Small intestine (tissue), 7 donors: ENCODE measurements around the gene KLHL35. TPM values are rescaled to one million over a fixed set of nuclear protein-coding genes. Genes with fewer than 3 reads are reported as not detected.
"Not testable (repeated sequence)": the region's sequence is repeated elsewhere in the genome, so short reads cannot be mapped to it uniquely, and the experiment has no call there.

Experiments used
- DNase-seq, 2 donors: peaks; one replicate each; pipeline versions ENCODE4 v3.0.0 to v3.0.0-alpha.2; 2013
- FAIRE-seq: peaks from 2 replicates; lab custom pipeline; 2012; peaks lifted over from hg19 to GRCh38; lab: Jason Lieb, UNC
- H3K27ac ChIP-seq, 3 donors: one replicate each; pipeline ENCODE4 v1.5.1; 2013; ENCODE audit warnings: low read length in 2 of 3, mild to moderate bottlenecking in 2 of 3, control low read depth in 1 of 3, inconsistent platforms in 1 of 3, low read depth in 1 of 3, moderate library complexity in 1 of 3
- H3K27me3 ChIP-seq, 3 donors: one replicate each; pipeline ENCODE4 v1.6.1; 2013; ENCODE audit warnings: low read length in 3 of 3, inconsistent platforms in 1 of 3; ENCODE audit not compliant: control insufficient read depth in 3 of 3, insufficient read depth in 3 of 3
- H3K36me3 ChIP-seq, 3 donors: one replicate each; pipeline ENCODE4 v1.6.1; 2013; ENCODE audit warnings: low read length in 3 of 3, inconsistent platforms in 1 of 3, low read depth in 1 of 3, mild to moderate bottlenecking in 1 of 3, moderate library complexity in 1 of 3; ENCODE audit not compliant: control insufficient read depth in 3 of 3, insufficient read depth in 2 of 3
- H3K4me1 ChIP-seq, 3 donors: one replicate each; pipeline ENCODE4 v1.6.1; 2013; ENCODE audit warnings: low read length in 2 of 3, inconsistent platforms in 1 of 3, low read depth in 1 of 3, mild to moderate bottlenecking in 1 of 3, moderate library complexity in 1 of 3; ENCODE audit not compliant: control insufficient read depth in 3 of 3, insufficient read depth in 2 of 3
- H3K4me3 ChIP-seq, 3 donors: one replicate each; pipeline ENCODE4 v1.5.1; 2013; ENCODE audit warnings: low read length in 3 of 3, control low read depth in 1 of 3, inconsistent platforms in 1 of 3, low read depth in 1 of 3, mild to moderate bottlenecking in 1 of 3, moderate library complexity in 1 of 3
- H3K9me3 ChIP-seq, 2 donors: one replicate each; pipeline ENCODE4 v1.6.1; 2013; ENCODE audit warnings: low read depth in 1 of 2, low read length in 1 of 2; ENCODE audit not compliant: control insufficient read depth in 2 of 2, insufficient read depth in 1 of 2
- WGBS, 3 donors: extraction: QIAGEN DNeasy Blood & Tissue Kit; methylation state at CpG; one replicate each; pipeline ENCODE4 v1.1.7; 2013; 5-methylcytosine and 5-hydroxymethylcytosine counted together
- polyA plus RNA-seq, 4 donors: library from polyadenylated mRNA; stranded (reverse) in 3 of 4; unstranded in 1 of 4; fragments of 200-250 nt in 3 of 4; fragments of 120-200 nt in 1 of 4; gene quantifications; one replicate each; pipeline versions ENCODE4 v1.2.1 to v1.2.3, GENCODE V29; 2013
- donor health status: healthy with polysubstance abuse.
- donor health status: control.
- donor health status: control.
- donor health status: Bipolar disorder and iron deficiency.
- donor health status: healthy.

KLHL35 gene
- polyA plus RNA-seq, 4 donors = 0.81 to 0.97 TPM; not detected in 2

DNA sequence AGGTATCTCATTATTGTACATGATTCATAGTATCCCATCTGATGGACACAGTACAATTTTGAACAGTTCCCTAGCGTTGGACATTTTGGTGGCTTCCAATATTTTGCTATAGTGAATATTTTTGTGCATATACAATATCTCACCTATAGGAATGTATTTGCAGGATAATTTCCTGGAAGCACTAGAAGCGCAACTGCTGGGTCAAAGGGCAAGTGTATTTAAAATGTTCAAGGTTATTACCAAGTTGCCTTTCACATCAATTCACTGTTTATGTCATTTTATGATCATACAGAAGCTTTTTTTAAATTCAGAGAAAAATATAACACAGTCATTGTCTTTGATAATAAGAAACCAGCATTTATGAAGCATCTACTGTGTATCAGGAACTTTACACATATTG, 52.8 kb downstream of the KLHL35 start:
- FAIRE-seq = no peak
- H3K4me3 ChIP-seq = no peak overlapping the region
- H3K27me3 ChIP-seq = no peaks in the 10 kb centered on the region
- peaks cover 4 to 28% (median 9%) of the 10 kb centered on the region in 3 donors for H3K4me1 ChIP-seq
- 30 to 65% (median 50%) methylated on average over 2 of the region's 2 CpGs for WGBS, 3 donors
- peak overlapping the region; percentile 25 to 85 (median 53) for H3K27ac ChIP-seq
- DNase-seq = peak in 1 of 2 donors; percentile 53
- H3K9me3 ChIP-seq = no peaks in the 10 kb centered on the region
- H3K36me3 ChIP-seq = no peaks in the 10 kb centered on the region

DNA sequence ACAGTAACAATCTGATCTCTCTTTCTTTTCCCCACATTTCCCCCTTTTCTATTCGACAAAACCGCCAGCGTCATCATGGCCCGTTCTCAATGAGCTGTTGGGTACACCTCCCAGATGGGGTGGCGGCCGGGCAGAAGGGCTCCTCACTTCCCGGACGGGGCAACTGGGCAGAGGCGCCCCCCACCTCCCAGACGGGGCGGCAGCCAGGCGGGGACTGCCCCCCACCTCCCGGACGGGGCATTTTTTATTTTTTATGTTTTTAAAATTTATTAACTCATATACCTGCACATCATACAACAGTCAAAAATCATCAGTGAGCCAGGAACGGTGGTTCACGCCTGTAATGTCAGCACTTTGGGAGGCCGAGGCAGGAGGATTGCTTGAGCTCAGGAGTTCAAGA, 54.2 kb downstream of the KLHL35 start:
- not testable (repeated sequence) for H3K4me3 ChIP-seq, H3K27me3 ChIP-seq, FAIRE-seq, DNase-seq, H3K36me3 ChIP-seq, H3K9me3 ChIP-seq
- WGBS, 3 donors = 85 to 92% (median 91%) methylated on average over 17 of the region's 17 CpGs
- H3K27ac ChIP-seq = peak overlapping the region in 1 of 3 donors; percentile 56
- H3K4me1 ChIP-seq = peaks cover 4 to 26% (median 9%) of the 10 kb centered on the region in 3 donors

DNA sequence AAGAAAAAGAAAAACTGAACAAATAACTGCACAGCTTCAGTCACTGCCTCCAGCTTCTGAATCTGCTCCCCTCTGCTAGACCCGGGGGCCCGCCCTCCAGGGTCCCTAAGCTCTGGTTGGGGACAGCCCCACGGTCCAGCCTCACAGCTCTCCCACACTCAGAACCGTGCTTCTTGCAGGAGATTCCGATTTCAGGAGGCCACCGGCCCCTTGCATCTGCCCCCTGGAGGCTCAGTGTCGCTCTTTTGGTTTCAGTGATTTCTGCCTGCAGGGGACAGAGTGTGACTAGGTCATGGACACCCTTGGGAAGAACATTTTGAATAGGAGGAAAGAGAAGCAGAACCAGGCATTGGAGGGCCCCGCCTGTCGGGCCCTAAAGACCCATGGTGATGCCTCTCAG, 56.8 kb downstream of the KLHL35 start:
- 84 to 89% (median 85%) methylated on average over 9 of the region's 9 CpGs for WGBS, 3 donors
- DNase-seq = no peak
- no peak overlapping the region for H3K4me3 ChIP-seq
- no peaks in the 10 kb centered on the region for H3K27me3 ChIP-seq
- no peaks in the 10 kb centered on the region for H3K9me3 ChIP-seq
- H3K36me3 ChIP-seq = no peaks in the 10 kb centered on the region
- peak overlapping the region in 1 of 3 donors; percentile 9 for H3K27ac ChIP-seq
- peaks cover 4 to 40% (median 9%) of the 10 kb centered on the region in 3 donors for H3K4me1 ChIP-seq
- no peak for FAIRE-seq

DNA sequence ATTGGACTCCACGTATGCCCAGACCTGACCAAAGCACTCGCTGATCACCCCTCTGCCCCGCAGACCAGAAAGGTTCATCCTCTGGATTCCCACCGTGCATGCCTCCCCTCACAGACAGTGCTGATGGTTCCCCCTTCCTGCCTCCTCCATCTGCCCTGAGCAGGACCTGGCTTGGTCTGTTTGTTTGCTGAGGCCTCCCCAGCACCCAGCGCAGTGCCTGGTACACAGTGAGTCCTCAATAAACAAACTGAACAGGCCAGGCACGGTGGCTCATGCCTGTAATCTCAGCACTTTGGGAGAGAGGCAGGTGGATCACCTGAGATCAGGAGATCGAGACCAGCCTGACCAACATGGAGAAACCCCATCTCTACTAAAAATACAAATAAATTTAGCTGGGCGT, 57.4 kb downstream of the KLHL35 start:
- Histone ChIP-seq H3K4me1 (peaks cover 0 to 35% (median 6%) of the 10 kb centered on the region in 3 donors), H3K9me3 (no peaks in the 10 kb centered on the region), H3K36me3 (no peaks in the 10 kb centered on the region), H3K27me3 (no peaks in the 10 kb centered on the region), H3K27ac (no peak overlapping the region), H3K4me3 (no peak overlapping the region)
- DNase-seq (no peak), FAIRE-seq (no peak)
- 78 to 86% (median 84%) methylated on average over 8 of the region's 8 CpGs for WGBS, 3 donors

DNA sequence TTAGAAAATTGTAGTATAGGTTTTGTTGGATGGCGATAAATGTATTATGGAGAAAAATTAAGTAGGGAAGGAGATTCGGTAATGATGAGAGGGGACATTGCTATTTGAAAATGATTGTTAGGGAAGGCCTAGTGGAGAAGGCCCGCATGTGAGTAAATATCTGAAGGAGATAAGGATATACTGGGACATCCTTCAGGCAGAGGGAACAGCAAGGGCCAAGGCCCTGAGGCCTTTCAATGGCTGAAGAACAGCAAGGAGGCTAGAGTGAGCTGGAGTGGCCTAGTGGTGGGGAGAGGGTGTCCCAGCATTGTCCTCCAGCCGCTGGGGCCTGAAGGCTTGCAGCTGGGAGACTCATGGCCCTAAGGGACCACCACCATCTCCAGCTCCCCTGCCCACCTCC, 58.4 kb downstream of the KLHL35 start:
- no peaks in the 10 kb centered on the region for H3K36me3 ChIP-seq
- H3K27ac ChIP-seq = no peak overlapping the region
- peaks cover 0 to 26% (median 6%) of the 10 kb centered on the region in 3 donors for H3K4me1 ChIP-seq
- DNase-seq (no peak), FAIRE-seq (no peak)
- no peaks in the 10 kb centered on the region for H3K27me3 ChIP-seq
- H3K4me3 ChIP-seq = no peak overlapping the region
- no peaks in the 10 kb centered on the region for H3K9me3 ChIP-seq
- WGBS, 3 donors = 89 to 93% (median 91%) methylated on average over 3 to 4 of the region's 4 CpGs

DNA sequence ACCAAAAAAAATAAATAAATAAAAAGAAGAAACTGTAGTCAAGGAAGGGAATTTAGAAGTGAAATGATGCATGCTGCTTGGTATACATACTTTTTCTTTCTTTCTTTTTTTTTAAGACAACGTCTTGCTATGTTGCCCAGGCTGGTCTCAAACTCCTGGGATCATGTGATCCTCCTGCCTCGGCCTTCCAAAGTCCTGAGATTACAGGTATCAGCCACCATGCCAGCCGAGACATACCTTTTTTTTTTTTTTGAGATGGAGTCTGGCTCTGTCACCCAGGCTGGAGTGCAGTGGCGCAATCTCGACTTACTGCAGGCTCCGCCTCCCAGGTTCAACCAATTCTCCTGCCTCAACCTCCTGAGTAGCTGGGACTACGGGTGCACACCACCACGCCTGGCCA, 59.8 kb downstream of the KLHL35 start:
- peak overlapping the region in 1 of 3 donors; percentile 90 for H3K27ac ChIP-seq
- no peak overlapping the region for H3K4me3 ChIP-seq
- no peaks in the 10 kb centered on the region for H3K36me3 ChIP-seq
- H3K27me3 ChIP-seq = no peaks in the 10 kb centered on the region
- DNase-seq = peak; percentile 45 to 77
- H3K9me3 ChIP-seq = peaks cover 0 to 5% of the 10 kb centered on the region in 2 donors
- 54 to 76% (median 60%) methylated on average over 8 of the region's 8 CpGs for WGBS, 3 donors
- H3K4me1 ChIP-seq = peaks cover 0 to 17% (median 2%) of the 10 kb centered on the region in 3 donors
- no peak for FAIRE-seq

Other genes starting within 250 kb of the KLHL35 start
- gene TPBGL, start 192.4 kb downstream of the KLHL35 start, polyA plus RNA-seq = under 1 TPM in 2 of 4 donors, not detected in 2; 0.22 to 0.78 TPM
- 10 to 100 TPM; 20.0 to 41.5 (median 31.1) TPM for gene ARRB1, start 81.5 kb downstream of the KLHL35 start, polyA plus RNA-seq
- gene RPS3, start 33.7 kb downstream of the KLHL35 start, polyA plus RNA-seq = 1,000 to 10,000 TPM; 1,492 to 4,274 (median 3,256) TPM
- 10 to 100 TPM in 1 of 4 donors, 1 to 10 TPM in 3; 1.1 to 82.7 (median 6.1) TPM for gene GDPD5, start 92.7 kb upstream of the KLHL35 start, polyA plus RNA-seq
- gene SERPINH1, start 129.1 kb upstream of the KLHL35 start, polyA plus RNA-seq = 100 to 1,000 TPM in 1 of 4 donors, 10 to 100 TPM in 1, 1 to 10 TPM in 2; 8.1 to 151 (median 33.6) TPM
- 1 to 10 TPM in 2 of 4 donors, under 1 TPM in 1, not detected in 1; 0.54 to 2.9 (median 2.5) TPM for gene MAP6, start 235.8 kb upstream of the KLHL35 start, polyA plus RNA-seq